Measurements from ENCODE around the gene SURF6. TPM values are rescaled to one million over a fixed set of nuclear protein-coding genes. Genes with fewer than 3 reads are reported as not detected.

SURF6 gene
- total RNA-seq, 1 experiment from 2014 or later, result 16.1 TPM

Other genes starting within 250 kb of the SURF6 start
- 25.8 TPM for gene RALGDS, start 214.9 kb downstream of the SURF6 start, total RNA-seq (2021; ENCODE audit: unreplicated experiment)
- 1.8 TPM for gene GBGT1, start 172.3 kb downstream of the SURF6 start, total RNA-seq (2021; ENCODE audit: unreplicated experiment)
- gene OBP2B, start 126.9 kb downstream of the SURF6 start, total RNA-seq (2021; ENCODE audit: unreplicated experiment), result not detected
- 0.10 TPM for gene ABO, start 61.0 kb downstream of the SURF6 start, total RNA-seq (2021; ENCODE audit: unreplicated experiment)
- 26.2 TPM for gene MED22, start 11.9 kb upstream of the SURF6 start, total RNA-seq (2021; ENCODE audit: unreplicated experiment)
- gene RPL7A, start 12.0 kb upstream of the SURF6 start, total RNA-seq (2021; ENCODE audit: unreplicated experiment), result 1,104 TPM
- 45.6 TPM for gene SURF1, start 20.3 kb upstream of the SURF6 start, total RNA-seq (2021; ENCODE audit: unreplicated experiment)
- gene SURF2, start 20.4 kb upstream of the SURF6 start, total RNA-seq (2021; ENCODE audit: unreplicated experiment), result 19.2 TPM
- gene SURF4, start 39.9 kb upstream of the SURF6 start, total RNA-seq (2021; ENCODE audit: unreplicated experiment), result 149 TPM
- gene STKLD1, start 40.2 kb upstream of the SURF6 start, total RNA-seq (2021; ENCODE audit: unreplicated experiment), result 0.74 TPM
- gene REXO4, start 81.8 kb upstream of the SURF6 start, total RNA-seq (2021; ENCODE audit: unreplicated experiment), result 19.9 TPM
- gene ADAMTS13, start 86.2 kb upstream of the SURF6 start, total RNA-seq (2021; ENCODE audit: unreplicated experiment), result 3.4 TPM
- 13.9 TPM for gene CACFD1, start 123.8 kb upstream of the SURF6 start, total RNA-seq (2021; ENCODE audit: unreplicated experiment)
- gene SLC2A6, start 142.9 kb upstream of the SURF6 start, total RNA-seq (2021; ENCODE audit: unreplicated experiment), result 48.2 TPM
- gene MYMK, start 188.8 kb upstream of the SURF6 start, total RNA-seq (2021; ENCODE audit: unreplicated experiment), result not detected
- 0.10 TPM for gene ADAMTSL2, start 198.5 kb upstream of the SURF6 start, total RNA-seq (2021; ENCODE audit: unreplicated experiment)